ENCODE results near the gene LTBP1. TPM values are rescaled to one million over a fixed set of nuclear protein-coding genes. Genes with fewer than 3 reads are reported as not detected.

The LTBP1 gene
- total RNA-seq, 1 experiment from 2014 or later, result 13.9 TPM

DNA sequence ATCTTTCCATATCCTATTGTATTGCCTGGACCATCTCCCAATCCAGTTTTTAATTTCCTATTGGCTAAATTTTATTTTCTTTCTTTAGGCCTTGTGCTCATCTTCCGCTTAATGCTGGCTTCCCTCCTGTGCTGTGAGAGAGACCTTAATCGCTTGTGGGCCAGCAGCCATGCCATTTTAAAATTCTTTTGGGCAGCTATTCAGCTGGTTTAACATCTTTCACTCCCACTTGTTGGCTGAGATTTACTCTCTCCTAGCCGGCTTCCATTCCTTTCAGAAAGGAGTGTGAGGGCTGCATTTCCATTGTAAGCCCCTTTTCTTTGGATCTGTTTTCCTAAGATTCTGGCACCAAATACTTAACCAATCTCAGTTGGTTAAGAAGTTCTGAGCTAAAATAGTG is 388.8 kb downstream of the LTBP1 start:
- BruUV-seq (replicated peaks), result no TSS peak
- no peaks in the 10 kb centered on the region for H3K9me3 Mint-ChIP-seq (ENCODE audit: low read depth, unreplicated experiment)
- no peaks in the 10 kb centered on the region for H3K4me1 Mint-ChIP-seq (ENCODE audit: low read depth, unreplicated experiment)
- intact Hi-C loops (cut with micrococcal nuclease; ENCODE audit: unreplicated experiment), result no loop called here
- no peak overlapping the region for H3K27ac Mint-ChIP-seq (ENCODE audit: unreplicated experiment)
- H3K4me3 Mint-ChIP-seq (ENCODE audit: low read depth, unreplicated experiment), result no peak overlapping the region
- TF ChIP-seq, protein P1, sequence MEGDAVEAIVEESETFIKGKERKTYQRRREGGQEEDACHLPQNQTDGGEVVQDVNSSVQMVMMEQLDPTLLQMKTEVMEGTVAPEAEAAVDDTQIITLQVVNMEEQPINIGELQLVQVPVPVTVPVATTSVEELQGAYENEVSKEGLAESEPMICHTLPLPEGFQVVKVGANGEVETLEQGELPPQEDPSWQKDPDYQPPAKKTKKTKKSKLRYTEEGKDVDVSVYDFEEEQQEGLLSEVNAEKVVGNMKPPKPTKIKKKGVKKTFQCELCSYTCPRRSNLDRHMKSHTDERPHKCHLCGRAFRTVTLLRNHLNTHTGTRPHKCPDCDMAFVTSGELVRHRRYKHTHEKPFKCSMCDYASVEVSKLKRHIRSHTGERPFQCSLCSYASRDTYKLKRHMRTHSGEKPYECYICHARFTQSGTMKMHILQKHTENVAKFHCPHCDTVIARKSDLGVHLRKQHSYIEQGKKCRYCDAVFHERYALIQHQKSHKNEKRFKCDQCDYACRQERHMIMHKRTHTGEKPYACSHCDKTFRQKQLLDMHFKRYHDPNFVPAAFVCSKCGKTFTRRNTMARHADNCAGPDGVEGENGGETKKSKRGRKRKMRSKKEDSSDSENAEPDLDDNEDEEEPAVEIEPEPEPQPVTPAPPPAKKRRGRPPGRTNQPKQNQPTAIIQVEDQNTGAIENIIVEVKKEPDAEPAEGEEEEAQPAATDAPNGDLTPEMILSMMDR (IDR thresholded peaks at IDR 0.05; ENCODE audit: unreplicated experiment), result no peak
- CTCF ChIA-PET, result no interaction called here
- no peaks in the 10 kb centered on the region for H3K36me3 Mint-ChIP-seq (ENCODE audit: insufficient read depth, unreplicated experiment)
- no peaks in the 10 kb centered on the region for H3K27me3 Mint-ChIP-seq (ENCODE audit: unreplicated experiment)
- no peak for DNase-seq

DNA sequence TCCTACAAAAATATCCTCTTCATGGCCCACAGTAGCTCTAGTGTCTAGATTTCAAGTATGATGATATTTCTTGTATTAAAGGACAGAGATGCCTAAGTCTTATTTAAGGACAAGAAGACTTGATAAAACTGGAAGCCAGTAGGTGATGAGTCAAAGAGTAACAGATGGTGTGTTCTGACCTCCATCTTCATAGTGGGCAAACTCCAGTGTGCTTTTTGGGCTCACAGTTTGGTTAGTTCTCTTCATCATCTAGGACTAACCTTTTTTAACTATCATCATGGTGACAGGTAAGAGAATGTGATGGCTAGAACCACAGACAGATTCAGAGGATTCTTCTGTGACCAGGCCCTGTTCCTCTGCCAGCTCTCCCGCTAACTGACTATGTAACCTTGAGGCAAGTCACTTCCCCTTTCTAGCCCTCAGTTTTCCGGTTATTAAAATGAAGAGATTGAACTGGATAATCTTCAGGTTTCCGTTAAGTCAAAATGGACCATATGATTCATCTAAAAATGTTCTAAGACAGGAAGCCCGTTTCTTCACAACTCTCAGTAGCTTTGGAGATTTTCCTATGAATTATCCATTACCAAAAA is 389.4 kb downstream of the LTBP1 start:
- H3K4me1 Mint-ChIP-seq (ENCODE audit: low read depth, unreplicated experiment), result no peaks in the 10 kb centered on the region
- H3K36me3 Mint-ChIP-seq (ENCODE audit: insufficient read depth, unreplicated experiment), result no peaks in the 10 kb centered on the region
- no peaks in the 10 kb centered on the region for H3K27me3 Mint-ChIP-seq (ENCODE audit: unreplicated experiment)
- intact Hi-C loops (cut with micrococcal nuclease; ENCODE audit: unreplicated experiment), result no loop called here
- BruUV-seq (replicated peaks), result no TSS peak
- no peaks in the 10 kb centered on the region for H3K9me3 Mint-ChIP-seq (ENCODE audit: low read depth, unreplicated experiment)
- H3K27ac Mint-ChIP-seq (ENCODE audit: unreplicated experiment), result no peak overlapping the region
- DNase-seq, result no peak
- no peak overlapping the region for H3K4me3 Mint-ChIP-seq (ENCODE audit: low read depth, unreplicated experiment)
- CTCF ChIA-PET, result no interaction called here
- TF ChIP-seq, protein P1 (IDR thresholded peaks at IDR 0.05; ENCODE audit: unreplicated experiment), result no peak

DNA sequence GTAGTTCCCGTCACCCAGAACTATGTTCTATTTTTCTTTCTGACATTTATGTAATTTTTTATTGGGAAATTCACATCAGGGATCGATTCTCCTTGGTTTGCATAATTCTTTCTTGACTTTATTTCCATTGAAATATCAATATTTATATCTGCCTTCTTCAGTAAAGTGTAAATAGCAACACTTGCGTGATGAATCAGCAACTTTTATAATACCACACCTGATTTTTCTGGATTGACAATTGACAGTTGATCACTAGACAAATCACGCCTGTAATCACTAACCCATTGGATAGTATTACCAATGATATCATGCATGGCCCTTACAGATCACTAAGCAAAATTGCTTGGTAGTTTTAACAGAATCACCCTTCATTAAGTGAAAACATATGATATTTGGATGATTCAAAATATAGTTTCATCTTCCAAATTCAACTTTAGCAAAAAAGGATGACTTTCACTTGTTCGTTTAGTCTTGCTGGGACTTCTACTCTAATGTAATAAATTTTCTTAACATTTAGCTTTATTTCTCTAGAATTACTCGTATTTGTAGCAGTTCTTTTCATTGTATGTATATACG is 390.7 kb downstream of the LTBP1 start:
- no peaks in the 10 kb centered on the region for H3K4me1 Mint-ChIP-seq (ENCODE audit: low read depth, unreplicated experiment)
- TF ChIP-seq, protein P1 (IDR thresholded peaks at IDR 0.05; ENCODE audit: unreplicated experiment), result no peak
- no peak overlapping the region for H3K4me3 Mint-ChIP-seq (ENCODE audit: low read depth, unreplicated experiment)
- no peaks in the 10 kb centered on the region for H3K27me3 Mint-ChIP-seq (ENCODE audit: unreplicated experiment)
- no TSS peak for BruUV-seq (replicated peaks)
- DNase-seq, result no peak
- CTCF ChIA-PET, result no interaction called here
- no peaks in the 10 kb centered on the region for H3K9me3 Mint-ChIP-seq (ENCODE audit: low read depth, unreplicated experiment)
- H3K36me3 Mint-ChIP-seq (ENCODE audit: insufficient read depth, unreplicated experiment), result no peaks in the 10 kb centered on the region
- H3K27ac Mint-ChIP-seq (ENCODE audit: unreplicated experiment), result no peak overlapping the region
- intact Hi-C loops (cut with micrococcal nuclease; ENCODE audit: unreplicated experiment), result no loop called here

DNA sequence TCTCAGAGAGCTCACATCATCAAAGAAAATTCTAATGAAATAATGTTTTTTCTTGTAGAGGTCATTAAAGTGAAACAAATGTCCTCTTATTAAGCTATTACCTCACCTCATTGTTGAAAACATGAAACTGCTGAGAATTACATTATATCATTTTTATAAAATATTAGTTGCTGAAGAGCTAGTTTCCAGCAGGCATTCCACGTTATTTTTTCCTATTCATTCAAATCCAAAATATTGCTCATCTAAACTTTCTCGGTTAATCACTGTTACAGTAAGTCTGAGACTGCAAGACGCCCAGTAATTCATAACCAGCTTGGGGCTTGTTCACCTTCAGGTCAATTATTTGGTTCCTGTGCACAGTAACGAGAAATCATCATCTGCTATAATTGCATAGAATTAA is 391.2 kb downstream of the LTBP1 start:
- TF ChIP-seq, protein P1 (IDR thresholded peaks at IDR 0.05; ENCODE audit: unreplicated experiment), result no peak
- H3K4me3 Mint-ChIP-seq (ENCODE audit: low read depth, unreplicated experiment), result no peak overlapping the region
- no peaks in the 10 kb centered on the region for H3K36me3 Mint-ChIP-seq (ENCODE audit: insufficient read depth, unreplicated experiment)
- H3K9me3 Mint-ChIP-seq (ENCODE audit: low read depth, unreplicated experiment), result no peaks in the 10 kb centered on the region
- no TSS peak for BruUV-seq (replicated peaks)
- CTCF ChIA-PET, result no interaction called here
- intact Hi-C loops (cut with micrococcal nuclease; ENCODE audit: unreplicated experiment), result no loop called here
- H3K27ac Mint-ChIP-seq (ENCODE audit: unreplicated experiment), result no peak overlapping the region
- H3K4me1 Mint-ChIP-seq (ENCODE audit: low read depth, unreplicated experiment), result no peaks in the 10 kb centered on the region
- no peaks in the 10 kb centered on the region for H3K27me3 Mint-ChIP-seq (ENCODE audit: unreplicated experiment)
- no peak for DNase-seq

All from Calu3 (cell line).